Fibroblast of skin of scalp (primary cell): ENCODE results near the gene SCAMP4.

Experiments
- DNase-seq: peaks from one replicate; pipeline ENCODE4 v3.0.0-alpha.2; 2013

Gene SCAMP4

DNA sequence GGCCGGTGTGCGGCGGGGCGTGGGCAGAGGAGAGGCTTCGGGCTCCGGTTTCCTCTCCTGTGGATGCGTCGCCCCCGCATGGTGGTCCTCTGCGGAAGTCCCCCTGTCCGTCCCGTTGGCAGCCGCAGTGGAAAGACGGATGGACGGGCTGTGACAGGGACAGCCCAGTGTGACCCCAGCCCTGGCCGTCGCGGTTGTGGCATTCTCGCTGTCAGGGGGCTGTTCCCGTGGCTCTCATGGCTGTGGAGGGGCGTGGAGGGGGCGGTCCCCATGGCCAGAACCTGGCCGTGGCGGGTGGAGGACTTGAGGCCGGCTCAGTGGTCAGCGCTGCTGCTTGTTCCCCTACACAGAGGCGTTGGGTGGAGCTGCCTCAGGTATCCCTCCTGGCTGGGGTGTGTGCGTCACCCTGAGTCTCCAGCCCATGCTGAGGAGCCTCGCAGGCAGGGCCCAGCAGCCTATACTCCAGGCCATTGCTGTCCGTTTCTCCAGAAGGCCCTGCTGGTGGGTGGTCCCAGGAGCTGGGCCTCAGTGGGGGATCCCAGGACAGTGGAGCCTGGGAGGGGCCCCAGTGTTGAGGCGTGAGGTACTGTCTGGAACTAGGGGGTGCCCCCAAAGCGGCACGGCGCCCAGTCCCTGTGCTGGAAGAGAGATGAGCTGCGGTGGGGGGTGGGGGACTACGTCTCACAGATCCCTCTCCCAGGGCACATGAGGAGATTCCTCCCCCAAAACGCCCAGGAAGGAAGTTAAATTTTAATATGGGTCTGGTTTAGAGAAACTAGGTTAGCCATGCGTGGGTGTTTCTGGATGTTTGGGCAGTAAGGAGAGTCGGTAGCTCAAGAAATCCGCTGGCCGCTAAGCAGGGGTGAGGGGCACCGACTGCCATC lies 56.0 kb downstream of the SCAMP4 start:
- no peak for DNase-seq

GRCh38 chr19:1962674-1963073 lies 57.5 kb downstream of the SCAMP4 start:
- no peak for DNase-seq

- no peak for DNase-seq
Measured at GRCh38 chr19:1967087-1967608, 61.9 kb downstream of the SCAMP4 start.

DNA sequence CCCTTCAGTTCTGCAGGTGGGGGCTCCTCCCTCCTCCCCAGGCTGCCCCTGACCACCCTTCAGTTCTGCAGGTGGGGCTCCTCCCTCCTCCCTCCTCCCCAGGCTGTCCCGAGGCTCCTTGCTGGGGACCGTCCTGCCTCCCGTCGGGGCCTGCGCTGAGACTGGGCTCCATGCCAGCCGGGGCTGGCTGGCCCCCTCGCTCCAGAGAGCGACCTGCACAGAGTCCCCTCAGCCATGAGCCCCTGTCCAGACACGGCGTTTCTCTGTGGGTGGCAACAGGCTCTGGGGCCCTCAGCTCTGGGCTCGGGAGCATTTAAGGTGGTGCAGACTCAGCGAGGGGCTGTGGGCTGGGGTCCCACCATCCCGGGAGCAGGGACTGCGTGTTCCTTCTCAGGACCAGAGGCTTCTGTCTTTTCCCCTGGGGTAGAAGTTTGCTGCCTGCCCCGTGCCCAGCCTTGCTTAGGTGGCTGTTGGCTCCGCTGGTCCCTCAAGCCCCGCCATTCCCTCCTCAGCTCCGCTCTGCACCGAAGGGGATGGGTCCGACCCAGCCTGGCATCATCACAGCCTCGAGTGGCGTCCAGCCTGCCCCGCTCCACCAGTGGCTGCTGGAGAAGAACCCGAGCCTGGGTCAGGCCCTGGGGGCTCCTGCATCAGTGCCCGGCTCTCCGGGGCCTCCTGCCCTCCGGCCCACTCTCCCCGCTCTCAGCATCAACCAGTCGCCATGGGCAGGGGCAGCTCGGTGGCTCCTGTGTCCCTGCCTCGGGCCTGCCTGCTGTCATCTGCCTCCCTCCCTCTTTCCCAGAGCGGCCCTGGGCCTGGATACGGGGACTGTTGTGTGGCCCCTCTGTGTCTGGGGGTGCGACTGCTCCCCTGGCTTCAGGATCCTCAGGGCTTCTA lies 63.3 kb downstream of the SCAMP4 start:
- no peak for DNase-seq

- DNase-seq: no peak
Measured at GRCh38 chr19:1969176-1970002, 64.2 kb downstream of the SCAMP4 start.

- DNase-seq: no peak
Measured at GRCh38 chr19:1970003-1970805, 65.0 kb downstream of the SCAMP4 start.

DNA sequence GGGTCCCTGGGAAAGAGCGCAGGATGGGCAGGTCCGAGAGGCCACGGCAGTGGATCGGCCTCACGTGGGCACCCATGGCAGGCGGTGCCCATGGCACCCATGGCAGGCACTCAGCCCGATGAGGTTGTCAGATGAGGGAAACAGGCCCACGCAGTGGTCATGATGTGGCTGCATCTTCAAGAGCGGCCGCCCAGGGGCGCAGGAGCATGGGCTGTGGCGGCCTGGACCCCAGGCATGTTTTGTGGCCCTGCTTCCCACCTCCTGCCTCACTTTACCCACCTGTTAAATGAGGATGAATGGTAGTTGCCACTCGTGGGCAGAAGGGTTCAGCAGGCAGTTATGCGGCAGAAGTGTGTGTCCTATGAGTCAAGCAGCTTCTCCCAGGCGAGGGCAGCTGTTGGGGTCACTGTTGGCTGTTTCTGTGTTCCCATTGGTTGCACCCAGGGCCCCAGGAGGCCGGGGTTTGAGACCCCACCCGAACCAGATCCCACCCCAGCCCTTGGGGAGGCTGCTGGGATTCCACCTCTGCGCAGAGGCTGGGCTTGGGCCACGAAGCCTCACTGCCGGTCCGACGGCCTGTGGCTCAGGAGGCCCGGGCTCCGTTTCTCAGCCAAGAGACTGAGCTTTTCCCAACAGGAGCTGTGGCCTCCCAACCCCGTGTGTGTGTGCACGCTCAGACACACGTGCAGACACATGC lies 65.8 kb downstream of the SCAMP4 start:
- DNase-seq: no peak

DNA sequence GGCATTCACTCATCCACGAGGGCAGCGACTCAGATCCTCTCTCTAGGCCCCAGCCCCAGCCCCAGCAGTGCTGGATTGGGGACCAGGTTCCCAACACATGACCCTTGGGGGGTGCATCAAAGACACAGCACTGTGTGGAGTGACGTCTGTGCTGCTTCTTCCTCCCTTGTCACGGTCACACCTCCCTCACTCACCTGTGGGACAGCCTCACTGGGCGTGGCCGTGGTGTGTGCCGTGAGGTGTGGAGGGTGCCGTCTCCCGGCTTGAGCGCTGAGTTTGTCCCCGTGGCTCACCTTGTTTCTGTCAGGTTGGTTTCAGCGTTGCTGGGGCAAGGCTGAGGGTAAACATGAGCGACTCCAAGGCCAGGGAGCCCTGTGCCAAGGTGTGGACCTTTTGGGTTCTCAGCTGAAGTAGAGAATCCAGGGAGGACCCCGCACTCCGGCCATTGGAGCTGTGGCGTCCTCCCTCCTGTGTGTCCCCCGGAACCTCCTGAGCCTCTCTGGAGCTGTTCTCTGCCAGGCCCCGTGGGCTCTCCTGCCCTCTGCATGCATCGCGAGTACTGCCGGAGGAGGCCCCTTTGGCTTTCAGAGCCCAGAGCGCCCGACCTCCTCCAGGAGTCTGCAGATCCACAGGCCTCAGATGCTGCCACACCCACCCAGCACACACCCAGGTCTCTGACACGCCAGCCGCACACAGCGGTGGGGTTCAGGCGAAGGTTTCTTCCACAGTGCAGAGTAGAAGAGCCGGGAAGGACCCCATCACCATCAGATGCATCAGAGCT lies 69.4 kb downstream of the SCAMP4 start:
- DNase-seq: no peak

DNA sequence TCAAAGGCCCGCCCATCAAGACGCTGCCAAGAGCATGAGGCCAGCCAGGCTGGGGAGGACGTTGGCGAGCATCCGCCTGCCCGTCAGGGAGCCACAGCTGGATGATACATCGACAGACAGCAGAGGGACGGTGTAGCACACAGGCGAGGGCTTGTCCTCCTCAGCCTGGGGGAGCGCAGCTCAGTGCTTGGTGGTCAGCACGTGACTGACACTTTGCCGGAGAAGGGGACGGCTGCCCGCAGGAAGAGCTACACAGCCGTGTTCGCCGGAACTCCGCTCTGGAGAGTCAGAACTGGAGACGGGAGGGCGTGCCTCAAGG lies 69.9 kb downstream of the SCAMP4 start:
- DNase-seq: no peak
